Astrocyte of the cerebellum (primary cell): ENCODE data around the gene CDS1.
A peak's percentile ranks its signal among the peaks of the same experiment; 100 is the strongest.

ENCODE experiments used
- DNase-seq: peaks from one replicate; pipeline ENCODE4 v3.0.0-alpha.2; 2011; ENCODE audit warnings: low read depth
- H3K4me3 ChIP-seq: 2 replicates; pipeline ENCODE4 v1.5.1; 2011; ENCODE audit warnings: mild to moderate bottlenecking, low read depth, low read length, moderate library complexity
- in situ Hi-C: cut with HindIII; loops from 2 replicates; pipeline ENCODE4 v1.10.0; 2017; ENCODE audit warnings: low sequenced_read_pairs
- TF ChIP-seq, protein P1 (sequence below): IDR thresholded peaks from 2 replicates; pipeline ENCODE4 v1.5.1; 2012; ENCODE audit warnings: low read length, low read depth, moderate library complexity, mild to moderate bottlenecking; ENCODE audit errors: missing control alignments

Gene CDS1

DNA sequence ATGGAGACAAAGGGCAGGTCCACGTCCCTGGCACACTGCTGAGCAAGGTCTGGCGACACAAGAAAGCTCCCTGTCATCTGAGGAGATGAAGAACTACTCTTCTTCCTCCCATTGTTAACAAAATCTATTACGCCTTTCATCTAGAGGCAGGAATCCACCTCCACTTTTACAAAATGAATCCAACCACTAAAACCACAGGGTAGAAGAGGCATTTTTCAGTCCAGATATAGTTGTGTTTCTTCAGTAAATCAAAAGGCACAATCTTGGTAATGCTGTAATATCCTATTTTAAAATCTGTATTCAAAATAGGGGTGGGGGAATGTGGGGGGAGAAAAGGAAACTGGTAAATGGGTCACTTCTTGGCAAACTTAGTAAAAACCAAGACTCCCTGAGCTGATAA lies 101.4 kb downstream of the CDS1 start:
- in situ Hi-C loops: no loop called here
- TF ChIP-seq, protein P1, sequence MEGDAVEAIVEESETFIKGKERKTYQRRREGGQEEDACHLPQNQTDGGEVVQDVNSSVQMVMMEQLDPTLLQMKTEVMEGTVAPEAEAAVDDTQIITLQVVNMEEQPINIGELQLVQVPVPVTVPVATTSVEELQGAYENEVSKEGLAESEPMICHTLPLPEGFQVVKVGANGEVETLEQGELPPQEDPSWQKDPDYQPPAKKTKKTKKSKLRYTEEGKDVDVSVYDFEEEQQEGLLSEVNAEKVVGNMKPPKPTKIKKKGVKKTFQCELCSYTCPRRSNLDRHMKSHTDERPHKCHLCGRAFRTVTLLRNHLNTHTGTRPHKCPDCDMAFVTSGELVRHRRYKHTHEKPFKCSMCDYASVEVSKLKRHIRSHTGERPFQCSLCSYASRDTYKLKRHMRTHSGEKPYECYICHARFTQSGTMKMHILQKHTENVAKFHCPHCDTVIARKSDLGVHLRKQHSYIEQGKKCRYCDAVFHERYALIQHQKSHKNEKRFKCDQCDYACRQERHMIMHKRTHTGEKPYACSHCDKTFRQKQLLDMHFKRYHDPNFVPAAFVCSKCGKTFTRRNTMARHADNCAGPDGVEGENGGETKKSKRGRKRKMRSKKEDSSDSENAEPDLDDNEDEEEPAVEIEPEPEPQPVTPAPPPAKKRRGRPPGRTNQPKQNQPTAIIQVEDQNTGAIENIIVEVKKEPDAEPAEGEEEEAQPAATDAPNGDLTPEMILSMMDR: no peak
- H3K4me3 ChIP-seq: no peak overlapping the region
- no peak for DNase-seq

DNA sequence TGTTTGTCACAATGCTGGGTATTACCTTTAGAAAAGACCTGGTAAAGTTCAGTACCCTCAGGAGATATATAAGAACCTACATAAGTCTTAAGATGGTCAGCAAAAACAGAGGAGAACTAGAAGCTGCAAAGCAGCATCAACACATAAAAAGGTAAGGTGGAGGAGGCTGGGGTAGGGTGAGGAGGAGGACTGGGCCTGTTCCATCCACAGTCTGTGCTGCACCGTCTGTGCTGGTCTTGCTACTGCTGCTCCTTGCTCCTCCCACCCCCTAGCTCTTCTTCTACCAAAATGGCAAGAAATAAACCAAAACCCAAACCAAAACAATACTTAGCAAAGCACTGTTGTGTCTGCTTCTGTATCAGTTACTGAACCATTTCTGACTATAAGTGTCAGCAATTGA lies 102.2 kb downstream of the CDS1 start:
- no peak for DNase-seq
- TF ChIP-seq, protein P1: no peak
- in situ Hi-C loops: no loop called here
- no peak overlapping the region for H3K4me3 ChIP-seq

- DNase-seq: no peak
- TF ChIP-seq, protein P1: no peak
- no peak overlapping the region for H3K4me3 ChIP-seq
- in situ Hi-C loops: no loop called here
Measured at GRCh38 chr4:84688605-84689004, 105.7 kb downstream of the CDS1 start.

GRCh38 chr4:84689197-84689596 lies 106.3 kb downstream of the CDS1 start:
- in situ Hi-C loops: no loop called here
- TF ChIP-seq, protein P1: no peak
- H3K4me3 ChIP-seq: no peak overlapping the region
- no peak for DNase-seq

DNA sequence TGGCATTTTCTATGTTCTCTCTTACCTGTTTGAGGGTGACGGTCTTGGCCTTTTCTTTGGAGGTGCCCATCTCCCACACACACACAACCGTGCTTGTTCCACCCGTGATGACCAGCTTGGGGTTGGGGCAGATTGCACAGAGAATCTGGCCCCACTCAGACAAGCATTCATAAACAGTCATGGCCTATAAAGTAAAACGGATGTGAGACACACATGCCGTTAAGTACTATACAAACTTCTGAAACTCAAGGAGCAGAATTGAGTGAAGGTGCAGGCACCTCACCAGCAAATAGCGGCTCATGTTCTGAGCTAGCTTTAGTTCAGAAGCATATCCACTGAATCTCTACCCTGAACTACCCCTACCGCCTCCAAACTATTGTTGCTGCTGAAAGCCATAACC lies 107.6 kb downstream of the CDS1 start:
- no peak overlapping the region for H3K4me3 ChIP-seq
- in situ Hi-C loops: no loop called here
- no peak for DNase-seq
- TF ChIP-seq, protein P1: no peak

- DNase-seq: peak; percentile 83
- no peak overlapping the region for H3K4me3 ChIP-seq
- TF ChIP-seq, protein P1: no peak
- in situ Hi-C loops: no loop called here
Measured at GRCh38 chr4:84691170-84691691, 108.3 kb downstream of the CDS1 start.

- in situ Hi-C loops: no loop called here
- TF ChIP-seq, protein P1: no peak
Measured at GRCh38 chr4:84691800-84692199, 108.9 kb downstream of the CDS1 start.

More at GRCh38 chr4:84691800-84692199, 108.9 kb downstream of the CDS1 start:
- DNase-seq: no peak
- H3K4me3 ChIP-seq: no peak overlapping the region
